SK-MEL-5 (cell line): ENCODE data around the gene HNF1B. TPM values are rescaled to one million over a fixed set of nuclear protein-coding genes. Genes with fewer than 3 reads are reported as not detected.
"Not testable (repeated sequence)": the region's sequence is repeated elsewhere in the genome, so short reads cannot be mapped to it uniquely, and the experiment has no call there.

Experiments
- DNase-seq: peaks from one replicate; pipeline ENCODE4 v3.0.0-alpha.2; 2016; ENCODE audit warnings: low read depth, low spot score
- in situ Hi-C: cut with HindIII; loops from 2 replicates; pipeline ENCODE4 v1.10.0; 2016; ENCODE audit warnings: low sequenced_read_pairs, high pct_unique_total_duplicates, low pct_unique_long_range_greater_than_20kb
- total RNA-seq: library from RNA; depleted of rRNA; stranded (reverse); fragments of >200 nt; shearing (Covaris generic); gene quantifications from 2 replicates; pipeline ENCODE4 v1.2.3, GENCODE V29; 2014

HNF1B gene
- total RNA-seq, 1 experiment from 2014 or later = not detected

- DNase-seq = no peak
- in situ Hi-C loops = no loop called here
These were observed 48.5 kb downstream of the HNF1B start for GRCh38 chr17:37696366-37696765.

- no peak for DNase-seq
- in situ Hi-C loops = no loop called here
These were observed 49.1 kb downstream of the HNF1B start for GRCh38 chr17:37695726-37696125.

GRCh38 chr17:37694734-37695133 lies 50.1 kb downstream of the HNF1B start:
- in situ Hi-C loops = no loop called here
- no peak for DNase-seq

- in situ Hi-C loops = no loop called here
These were observed 51.5 kb downstream of the HNF1B start for GRCh38 chr17:37693328-37693727.

GRCh38 chr17:37691807-37692206 lies 53.1 kb downstream of the HNF1B start:
- in situ Hi-C loops = no loop called here
- no peak for DNase-seq

More at GRCh38 chr17:37693328-37693727, 51.5 kb downstream of the HNF1B start:
- no peak for DNase-seq

- DNase-seq = no peak
- in situ Hi-C loops = no loop called here
These were observed 55.5 kb downstream of the HNF1B start for GRCh38 chr17:37689317-37689716.

- in situ Hi-C loops = no loop called here
- no peak for DNase-seq
These were observed 61.3 kb downstream of the HNF1B start for GRCh38 chr17:37683454-37683984.

- no peak for DNase-seq
- in situ Hi-C loops = no loop called here
These were observed 62.9 kb downstream of the HNF1B start for GRCh38 chr17:37682007-37682406.

GRCh38 chr17:37679995-37680394 lies 64.9 kb downstream of the HNF1B start:
- DNase-seq, in situ Hi-C loops: not testable (repeated sequence)

- no peak for DNase-seq
- in situ Hi-C loops = no loop called here
These were observed 66.8 kb downstream of the HNF1B start for GRCh38 chr17:37678036-37678435.

GRCh38 chr17:37677021-37677420 lies 67.8 kb downstream of the HNF1B start:
- in situ Hi-C loops = no loop called here
- DNase-seq = no peak

- in situ Hi-C loops = no loop called here
- DNase-seq = no peak
These were observed 68.5 kb downstream of the HNF1B start for GRCh38 chr17:37676115-37676925.

GRCh38 chr17:37674511-37674910 lies 70.3 kb downstream of the HNF1B start:
- DNase-seq = no peak
- in situ Hi-C loops = no loop called here

GRCh38 chr17:37673386-37673785 lies 71.5 kb downstream of the HNF1B start:
- no peak for DNase-seq
- in situ Hi-C loops = no loop called here

- in situ Hi-C loops = no loop called here
- DNase-seq = no peak
These were observed 72.2 kb downstream of the HNF1B start for GRCh38 chr17:37672548-37673078.

GRCh38 chr17:37671824-37672547 lies 72.9 kb downstream of the HNF1B start:
- DNase-seq = no peak
- in situ Hi-C loops = no loop called here

GRCh38 chr17:37671028-37671823 lies 73.6 kb downstream of the HNF1B start:
- DNase-seq = no peak
- in situ Hi-C loops = no loop called here

GRCh38 chr17:37667039-37667438 lies 77.8 kb downstream of the HNF1B start:
- no peak for DNase-seq
- in situ Hi-C loops = no loop called here
